22Rv1 (cell line): ENCODE results near the gene RCVRN.

Experiments used
- H3K27ac ChIP-seq: fragments of 450-650 bp; 2 replicates; pipeline ENCODE4 v1.5.1; 2017
- CTCF ChIP-seq: fragments of 450-650 bp; IDR thresholded peaks from 2 replicates; pipeline ENCODE4 v1.5.1; 2017; ENCODE audit warnings: mild to moderate bottlenecking
- ZFX ChIP-seq: fragments of 450-650 bp; IDR thresholded peaks from 2 replicates; pipeline ENCODE4 v1.6.1; 2017; ENCODE audit warnings: antibody characterized with exemption, borderline replicate concordance

Gene RCVRN

GRCh38 chr17:9906616-9907015 is 1.5 kb upstream of the RCVRN start:
- TF ChIP-seq CTCF, result no peak
- TF ChIP-seq ZFX, result no peak
- H3K27ac ChIP-seq, result no peak overlapping the region

- no peak for TF ChIP-seq ZFX
- peak; percentile 58 for TF ChIP-seq CTCF
- H3K27ac ChIP-seq, result no peak overlapping the region
These were observed 831 bp upstream of the RCVRN start for GRCh38 chr17:9905902-9906301.

- H3K27ac ChIP-seq, result no peak overlapping the region
- TF ChIP-seq CTCF (no peak), ZFX (no peak)
These were observed 594 bp downstream of the RCVRN start for GRCh38 chr17:9904277-9905077.

- H3K27ac ChIP-seq, result no peak overlapping the region
- TF ChIP-seq CTCF, result no peak
- no peak for TF ChIP-seq ZFX
These were observed 3.0 kb downstream of the RCVRN start for GRCh38 chr17:9902120-9902519.

- H3K27ac ChIP-seq, result no peak overlapping the region
- TF ChIP-seq CTCF, result no peak
- no peak for TF ChIP-seq ZFX
These were observed 4.3 kb downstream of the RCVRN start for GRCh38 chr17:9900784-9901183.

- TF ChIP-seq CTCF (no peak), ZFX (no peak)
- H3K27ac ChIP-seq, result no peak overlapping the region
These were observed 5.0 kb downstream of the RCVRN start for GRCh38 chr17:9900044-9900594.
